GM12873 (cell line): ENCODE measurements around the gene ABHD10.

Experiments used
- TF ChIP-seq, protein P1 (sequence below): IDR thresholded peaks from 2 replicates; pipeline ENCODE4 v1.5.1; 2012; ENCODE audit warnings: low read depth, mild to moderate bottlenecking, moderate library complexity, low read length, control low read depth; ENCODE audit not compliant: insufficient read depth; ENCODE audit errors: missing control alignments

ABHD10 gene

DNA sequence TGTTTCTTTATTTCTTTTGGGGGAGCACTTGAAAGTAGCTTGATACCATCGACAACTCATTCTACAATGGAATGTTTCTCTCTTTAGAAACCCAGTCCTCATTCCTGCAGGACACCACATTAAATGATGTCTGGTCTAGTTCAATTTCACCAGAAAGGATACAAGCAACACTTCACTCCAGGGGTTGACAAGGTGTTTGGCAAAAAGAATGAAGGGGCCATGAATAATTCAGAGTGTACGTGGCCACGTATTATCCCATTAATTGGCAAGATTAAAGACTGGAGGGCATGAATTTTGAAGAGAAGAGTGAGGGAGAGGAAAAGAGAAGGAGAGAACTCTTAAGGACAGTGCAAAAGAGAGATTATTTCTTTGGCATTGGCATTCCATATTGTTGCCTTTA, 56.4 kb downstream of the ABHD10 start:
- TF ChIP-seq, protein P1, sequence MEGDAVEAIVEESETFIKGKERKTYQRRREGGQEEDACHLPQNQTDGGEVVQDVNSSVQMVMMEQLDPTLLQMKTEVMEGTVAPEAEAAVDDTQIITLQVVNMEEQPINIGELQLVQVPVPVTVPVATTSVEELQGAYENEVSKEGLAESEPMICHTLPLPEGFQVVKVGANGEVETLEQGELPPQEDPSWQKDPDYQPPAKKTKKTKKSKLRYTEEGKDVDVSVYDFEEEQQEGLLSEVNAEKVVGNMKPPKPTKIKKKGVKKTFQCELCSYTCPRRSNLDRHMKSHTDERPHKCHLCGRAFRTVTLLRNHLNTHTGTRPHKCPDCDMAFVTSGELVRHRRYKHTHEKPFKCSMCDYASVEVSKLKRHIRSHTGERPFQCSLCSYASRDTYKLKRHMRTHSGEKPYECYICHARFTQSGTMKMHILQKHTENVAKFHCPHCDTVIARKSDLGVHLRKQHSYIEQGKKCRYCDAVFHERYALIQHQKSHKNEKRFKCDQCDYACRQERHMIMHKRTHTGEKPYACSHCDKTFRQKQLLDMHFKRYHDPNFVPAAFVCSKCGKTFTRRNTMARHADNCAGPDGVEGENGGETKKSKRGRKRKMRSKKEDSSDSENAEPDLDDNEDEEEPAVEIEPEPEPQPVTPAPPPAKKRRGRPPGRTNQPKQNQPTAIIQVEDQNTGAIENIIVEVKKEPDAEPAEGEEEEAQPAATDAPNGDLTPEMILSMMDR: no peak

DNA sequence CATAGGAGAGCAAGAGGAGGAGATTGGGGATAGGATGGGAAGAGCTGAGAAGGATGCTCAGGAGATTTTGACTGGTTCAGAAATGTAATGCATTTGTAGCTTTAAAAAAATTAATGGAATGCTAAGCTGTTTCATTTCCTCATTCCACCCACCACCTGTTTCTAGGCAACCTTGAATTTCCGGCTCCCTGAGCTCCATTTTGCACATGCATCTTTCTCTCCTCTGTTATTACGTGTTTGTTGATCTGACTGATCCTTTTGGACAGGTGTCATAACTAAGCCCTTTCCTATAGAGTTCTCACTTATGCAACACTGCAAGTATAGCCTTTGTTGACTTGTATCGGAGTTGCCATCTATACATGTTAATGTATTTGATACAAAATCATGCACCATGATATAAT, 60.0 kb downstream of the ABHD10 start:
- TF ChIP-seq, protein P1: no peak

DNA sequence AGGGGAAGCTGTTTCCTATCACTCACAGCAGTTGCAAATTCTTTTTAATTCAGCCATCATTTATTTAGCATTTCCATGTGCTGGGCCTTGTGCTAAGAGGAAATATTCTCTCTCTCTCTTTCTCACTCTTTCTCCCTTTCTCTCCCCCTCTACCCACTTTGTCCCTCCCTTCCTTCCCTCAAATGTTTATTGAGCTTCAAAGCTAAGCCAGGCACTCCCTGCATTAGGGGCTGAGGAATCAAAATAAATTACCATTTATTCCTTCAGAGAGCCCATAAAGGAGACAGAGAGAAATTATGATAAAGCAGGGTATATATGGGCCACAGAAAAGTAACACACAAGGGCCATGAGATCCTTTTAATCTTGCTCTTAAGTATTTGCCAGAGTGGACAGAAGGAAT, 62.5 kb downstream of the ABHD10 start:
- TF ChIP-seq, protein P1: no peak

DNA sequence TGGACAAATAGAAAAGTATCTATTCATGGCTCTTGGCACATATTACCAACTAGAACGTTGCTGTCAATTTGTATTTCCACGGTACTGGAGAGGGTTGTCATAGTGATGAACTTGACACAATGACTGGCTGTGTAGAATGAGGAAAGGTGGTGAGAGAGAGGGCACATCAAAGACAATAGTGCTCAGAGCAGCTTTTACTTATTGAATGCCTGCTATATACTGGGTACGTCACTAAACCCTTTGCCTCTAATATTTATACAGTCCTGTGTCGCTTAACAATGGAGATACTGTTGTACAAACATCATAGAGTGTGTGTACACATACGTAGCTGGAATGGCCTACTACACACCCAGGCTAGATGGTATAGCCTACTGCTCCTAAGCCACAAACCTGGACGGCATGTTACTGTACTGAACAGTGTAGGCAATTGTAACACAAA, 64.0 kb downstream of the ABHD10 start:
- TF ChIP-seq, protein P1: no peak
